Thyroid gland (tissue), 4 donors: ENCODE data around the gene SNAPIN. TPM values are rescaled to one million over a fixed set of nuclear protein-coding genes. Genes with fewer than 3 reads are reported as not detected.

ENCODE experiments used
- DNase-seq, 2 donors: peaks; one replicate each; pipeline ENCODE4 v3.0.0-alpha.2; 2019
- H3K27ac ChIP-seq, 3 donors: fragments of 200-600 bp; sonication (generic); 1 replicate in 2 of 3; 2 replicates in 1 of 3; pipeline ENCODE4 v1.5.1; 2016 to 2019; ENCODE audit warnings: mild to moderate bottlenecking in 1 of 3, moderate library complexity in 1 of 3
- H3K27me3 ChIP-seq: fragments of 200-600 bp; sonication (generic); one replicate; pipeline ENCODE4 v1.5.1; 2019
- H3K36me3 ChIP-seq, 2 donors: fragments of 200-600 bp; sonication (generic); one replicate each; pipeline ENCODE4 v1.5.1; 2016 to 2019
- H3K4me1 ChIP-seq, 2 donors: fragments of 200-600 bp; sonication (generic); one replicate each; pipeline ENCODE4 v1.5.1; 2017 to 2019
- H3K4me3 ChIP-seq, 3 donors: fragments of 200-600 bp; sonication (generic); replicated peaks in 1 of 3; 1 replicate in 2 of 3; 2 replicates in 1 of 3; pipeline ENCODE4 v1.5.1; 2016; ENCODE audit warnings: mild to moderate bottlenecking in 1 of 3
- H3K9me3 ChIP-seq: fragments of 200-600 bp; sonication (generic); one replicate; pipeline ENCODE4 v1.5.1; 2017
- CTCF ChIP-seq, 6 experiments: fragments of 200-600 bp in 3 of 6; fragments of 450-650 bp in 3 of 6; sonication (generic) in 3 of 6; IDR thresholded peaks; one replicate each; pipeline ENCODE4 v1.5.1; 2016 to 2019; ENCODE audit warnings: antibody characterized with exemption in 6 of 6, mild to moderate bottlenecking in 2 of 6, inconsistent platforms in 1 of 6, moderate library complexity in 1 of 6
- POLR2A ChIP-seq, 2 donors: fragments of 450-650 bp; IDR thresholded peaks; one replicate each; pipeline ENCODE4 v1.6.1; 2017; ENCODE audit warnings: antibody characterized with exemption in 2 of 2, mild to moderate bottlenecking in 2 of 2, moderate library complexity in 1 of 2
- WGBS, 2 donors: methylation state at CpG; one replicate each; pipeline ENCODE4 v1.1.5; 2017; 5-methylcytosine and 5-hydroxymethylcytosine counted together
- intact Hi-C: fragments of 100-400 bp; cut with DNase I; formaldehyde crosslinking; loops from one replicate; pipeline ENCODE4 v1.15.1; 2023
- total RNA-seq, 4 donors: library from RNA; depleted of rRNA; stranded (reverse); fragments of >200 nt; gene quantifications; one replicate each; pipeline ENCODE4 v1.2.3, GENCODE V29; 2016

SNAPIN gene
- total RNA-seq, 4 donors from 2014 or later, result 52.0 to 71.9 (median 63.9) TPM

GRCh38 chr1:153679337-153680119 lies 21.0 kb downstream of the SNAPIN start:
- H3K27me3 ChIP-seq, result no peaks in the 10 kb centered on the region
- TF ChIP-seq CTCF (IDR thresholded peaks at IDR 0.05) (peak in 2 of 6 experiments; percentile 11 to 19), POLR2A (IDR thresholded peaks at IDR 0.05) (no peak)
- H3K9me3 ChIP-seq, result no peaks in the 10 kb centered on the region
- WGBS, 2 donors, result 3 to 5% methylated on average over 34 to 37 of the region's 73 CpGs
- intact Hi-C loops, result loop anchor here (10.0 kb wide), 1 partner anchor 305 kb away; the partner anchor contains the start of gene RAB13
- DNase-seq, result no peak
- H3K27ac ChIP-seq, result peak overlapping the region in 2 of 3 donors; percentile 56 to 61
- H3K4me3 ChIP-seq, result peak overlapping the region; percentile 6 to 51 (median 14)
- no peaks in the 10 kb centered on the region for H3K36me3 ChIP-seq
- peaks cover 18 to 22% of the 10 kb centered on the region in 2 donors for H3K4me1 ChIP-seq

GRCh38 chr1:153680120-153680403 lies 21.6 kb downstream of the SNAPIN start:
- no peaks in the 10 kb centered on the region for H3K36me3 ChIP-seq
- peak overlapping the region in 1 of 3 donors; percentile 51 for H3K4me3 ChIP-seq
- H3K4me1 ChIP-seq, result peaks cover 18 to 22% of the 10 kb centered on the region in 2 donors
- peak overlapping the region in 2 of 3 donors; percentile 56 to 61 for H3K27ac ChIP-seq
- TF ChIP-seq CTCF (IDR thresholded peaks at IDR 0.05), result no peak
- TF ChIP-seq POLR2A (IDR thresholded peaks at IDR 0.05), result no peak
- no peak for DNase-seq
- no peaks in the 10 kb centered on the region for H3K27me3 ChIP-seq
- no peaks in the 10 kb centered on the region for H3K9me3 ChIP-seq
- 24 to 31% methylated on average over 10 of the region's 10 CpGs for WGBS, 2 donors
- intact Hi-C loops, result no loop called here

- intact Hi-C loops, result no loop called here
- H3K4me1 ChIP-seq, result peaks cover 18 to 22% of the 10 kb centered on the region in 2 donors
- no peaks in the 10 kb centered on the region for H3K27me3 ChIP-seq
- 80 to 91% methylated on average over 6 to 7 of the region's 7 CpGs for WGBS, 2 donors
- H3K36me3 ChIP-seq, result no peaks in the 10 kb centered on the region
- no peaks in the 10 kb centered on the region for H3K9me3 ChIP-seq
- H3K27ac ChIP-seq, result no peak overlapping the region
- DNase-seq, result no peak
- no peak overlapping the region for H3K4me3 ChIP-seq
- TF ChIP-seq POLR2A (IDR thresholded peaks at IDR 0.05) (no peak), CTCF (IDR thresholded peaks at IDR 0.05) (no peak)
Measured at GRCh38 chr1:153682730-153683129, 24.2 kb downstream of the SNAPIN start.

GRCh38 chr1:153683854-153684253 lies 25.4 kb downstream of the SNAPIN start:
- H3K4me1 ChIP-seq, result peaks cover 6 to 10% of the 10 kb centered on the region in 2 donors
- H3K27me3 ChIP-seq, result no peaks in the 10 kb centered on the region
- intact Hi-C loops, result no loop called here
- no peak for TF ChIP-seq POLR2A (IDR thresholded peaks at IDR 0.05)
- H3K9me3 ChIP-seq, result no peaks in the 10 kb centered on the region
- no peak for DNase-seq
- H3K27ac ChIP-seq, result no peak overlapping the region
- H3K36me3 ChIP-seq, result no peaks in the 10 kb centered on the region
- WGBS, 2 donors, result 83 to 89% methylated on average over 5 of the region's 5 CpGs
- H3K4me3 ChIP-seq, result no peak overlapping the region

GRCh38 chr1:153684892-153685291 lies 26.4 kb downstream of the SNAPIN start:
- Histone ChIP-seq H3K4me3 (no peak overlapping the region), H3K27me3 (no peaks in the 10 kb centered on the region), H3K4me1 (peaks cover 0 to under 1% of the 10 kb centered on the region in 2 donors), H3K36me3 (no peaks in the 10 kb centered on the region), H3K9me3 (no peaks in the 10 kb centered on the region), H3K27ac (no peak overlapping the region)
- DNase-seq, result no peak
- TF ChIP-seq CTCF (IDR thresholded peaks at IDR 0.05) (no peak), POLR2A (IDR thresholded peaks at IDR 0.05) (no peak)
- intact Hi-C loops, result no loop called here
- 87 to 92% methylated on average over 12 of the region's 12 CpGs for WGBS, 2 donors
